HG03103 (cell line): ENCODE data around the gene HOXA6.

Experiments used
- ATAC-seq: cut with Tn5 transposase; IDR thresholded peaks from one replicate; pipeline ENCODE4 v1.9.1; 2021; ENCODE audit warnings: low read depth; ENCODE audit not compliant: unreplicated experiment

The HOXA6 gene

GRCh38 chr7:27141923-27142579 is 5.5 kb downstream of the HOXA6 start:
- ATAC-seq = no peak

- ATAC-seq = no peak
Measured at GRCh38 chr7:27141137-27141922, 6.2 kb downstream of the HOXA6 start.

GRCh38 chr7:27140126-27140857 is 7.3 kb downstream of the HOXA6 start:
- no peak for ATAC-seq

- no peak for ATAC-seq
Measured at GRCh38 chr7:27139334-27140125, 8.0 kb downstream of the HOXA6 start.

- no peak for ATAC-seq
Measured at GRCh38 chr7:27138985-27139333, 8.6 kb downstream of the HOXA6 start.

- no peak for ATAC-seq
Measured at GRCh38 chr7:27138472-27138871, 9.1 kb downstream of the HOXA6 start.

- no peak for ATAC-seq
Measured at GRCh38 chr7:27137640-27138315, 9.8 kb downstream of the HOXA6 start.

- ATAC-seq = no peak
Measured at GRCh38 chr7:27134392-27134791, 13.2 kb downstream of the HOXA6 start.

- no peak for ATAC-seq
Measured at GRCh38 chr7:27133409-27134231, 14.0 kb downstream of the HOXA6 start.

- ATAC-seq = no peak
Measured at GRCh38 chr7:27132978-27133377, 14.6 kb downstream of the HOXA6 start.

- no peak for ATAC-seq
Measured at GRCh38 chr7:27132214-27132613, 15.4 kb downstream of the HOXA6 start.

GRCh38 chr7:27131390-27131819 is 16.2 kb downstream of the HOXA6 start:
- ATAC-seq = no peak

- no peak for ATAC-seq
Measured at GRCh38 chr7:27130540-27131389, 16.8 kb downstream of the HOXA6 start, which contains the start of gene HOXA4. Gene HOXA4, minus strand, starts transcription at chr7:27130757. Its CDS starts 24 bp downstream, at chr7:27130733.

GRCh38 chr7:27129729-27130539 is 17.6 kb downstream of the HOXA6 start:
- ATAC-seq = no peak

GRCh38 chr7:27128776-27129728 is 18.5 kb downstream of the HOXA6 start:
- ATAC-seq = no peak

- no peak for ATAC-seq
Measured at GRCh38 chr7:27128034-27128433, 19.5 kb downstream of the HOXA6 start.
